MM.1S (cell line): ENCODE results near the gene C3orf62.
"Not testable (repeated sequence)": the region's sequence is repeated elsewhere in the genome, so short reads cannot be mapped to it uniquely, and the experiment has no call there.

Experiments used
- DNase-seq: peaks from one replicate; pipeline ENCODE4 v3.0.0-alpha.2; 2015
- H2AFZ ChIP-seq: fragments of 300-600 bp; sonication (generic); 2 replicates; pipeline ENCODE4 v1.6.0; 2016; ENCODE audit warnings: antibody characterized with exemption, low read length
- H3F3A ChIP-seq: fragments of 300-600 bp; sonication (generic); 2 replicates; pipeline ENCODE4 v1.6.1; 2016; ENCODE audit warnings: mild to moderate bottlenecking, antibody characterized with exemption, low read length, moderate library complexity, mixed read lengths; ENCODE audit not compliant: insufficient read depth
- H3K27ac ChIP-seq: fragments of 300-600 bp; sonication (generic); 2 replicates; pipeline ENCODE4 v1.5.1; 2016; ENCODE audit warnings: mild to moderate bottlenecking, low read length
- H3K27me3 ChIP-seq: fragments of 300-600 bp; sonication (generic); replicated peaks from 2 replicates; pipeline ENCODE4 v1.6.0; 2016; ENCODE audit warnings: low read length; ENCODE audit not compliant: insufficient read depth
- H3K36me3 ChIP-seq: fragments of 300-600 bp; sonication (generic); replicated peaks from 2 replicates; pipeline ENCODE4 v1.6.1; 2016; ENCODE audit warnings: mild to moderate bottlenecking, low read length, mixed read lengths; ENCODE audit not compliant: insufficient read depth
- H3K4me1 ChIP-seq: fragments of 300-600 bp; sonication (generic); 2 replicates; pipeline ENCODE4 v1.6.1; 2016; ENCODE audit warnings: low read length, mixed read lengths
- H3K4me2 ChIP-seq: fragments of 300-600 bp; sonication (generic); 2 replicates; pipeline ENCODE4 v1.6.0; 2016; ENCODE audit warnings: low read depth, low read length
- H3K4me3 ChIP-seq: fragments of 300-600 bp; sonication (generic); 2 replicates; pipeline ENCODE4 v1.5.1; 2016; ENCODE audit warnings: low read length, mixed read lengths
- H3K79me2 ChIP-seq: fragments of 300-600 bp; sonication (generic); 2 replicates; pipeline ENCODE4 v1.6.1; 2016; ENCODE audit warnings: mixed run types, low read length, mixed read lengths
- H3K9ac ChIP-seq: fragments of 300-600 bp; sonication (generic); 2 replicates; pipeline ENCODE4 v1.6.1; 2016; ENCODE audit warnings: low read length, mixed read lengths
- H3K9me2 ChIP-seq: fragments of 300-600 bp; sonication (generic); replicated peaks from 2 replicates; pipeline ENCODE4 v1.6.1; 2016; ENCODE audit warnings: mild to moderate bottlenecking, low read length, mixed read lengths; ENCODE audit not compliant: insufficient read depth
- H3K9me3 ChIP-seq: fragments of 300-600 bp; sonication (generic); replicated peaks from 2 replicates; pipeline ENCODE4 v1.6.1; 2016; ENCODE audit warnings: mild to moderate bottlenecking, low read length, mixed read lengths; ENCODE audit not compliant: insufficient read depth
- H4K20me1 ChIP-seq: fragments of 300-600 bp; sonication (generic); 2 replicates; pipeline ENCODE4 v1.6.1; 2016; ENCODE audit warnings: mild to moderate bottlenecking, low read length, moderate library complexity, mixed read lengths; ENCODE audit not compliant: insufficient read depth
- CTCF ChIP-seq: fragments of 300-600 bp; sonication (generic); IDR thresholded peaks from 2 replicates; pipeline ENCODE4 v1.5.1; 2016; ENCODE audit warnings: antibody characterized with exemption, low read length, mixed read lengths
- EZH2 ChIP-seq: fragments of 300-600 bp; sonication (generic); optimal IDR thresholded peaks from 2 replicates; pipeline ENCODE3; 2017; ENCODE audit warnings: low read depth, mild to moderate bottlenecking, antibody characterized with exemption, low read length, mixed read lengths
- EZH2phosphoT487 ChIP-seq: fragments of 300-600 bp; sonication (generic); IDR thresholded peaks from 2 replicates; pipeline ENCODE4 v1.6.1; 2018; ENCODE audit warnings: antibody characterized with exemption, low read length

Gene C3orf62

GRCh38 chr3:49238274-49239127 lies 38.5 kb downstream of the C3orf62 start:
- peak overlapping the region; percentile 47; the same call in 1 of the 2 replicates for H3K27ac ChIP-seq
- H3K9me3 ChIP-seq, result no peaks in the 10 kb centered on the region
- TF ChIP-seq EZH2, result no peak
- DNase-seq, result no peak
- no peaks in the 10 kb centered on the region for H3K36me3 ChIP-seq
- no peaks in the 10 kb centered on the region for H3K9me2 ChIP-seq
- no peaks in the 10 kb centered on the region for H3K4me1 ChIP-seq
- H3K79me2 ChIP-seq, result no peaks in the 10 kb centered on the region
- H4K20me1 ChIP-seq, result no peaks in the 10 kb centered on the region
- H3K27me3 ChIP-seq, result no peaks in the 10 kb centered on the region
- no peaks in the 10 kb centered on the region for H3F3A ChIP-seq
- H3K4me3 ChIP-seq, result no peak overlapping the region
- H2AFZ ChIP-seq, result peak overlapping the region; percentile 42; the same call in 1 of the 2 replicates
- no peak overlapping the region for H3K4me2 ChIP-seq
- H3K9ac ChIP-seq, result no peak overlapping the region

- H3K9me2 ChIP-seq, result no peaks in the 10 kb centered on the region
- no peaks in the 10 kb centered on the region for H3K27me3 ChIP-seq
- H3K4me3 ChIP-seq, result no peak overlapping the region
- H3K9ac ChIP-seq, result no peak overlapping the region
- no peak for TF ChIP-seq EZH2phosphoT487
- DNase-seq, result no peak
- H3K36me3 ChIP-seq, result no peaks in the 10 kb centered on the region
- no peaks in the 10 kb centered on the region for H3K9me3 ChIP-seq
- H4K20me1 ChIP-seq, result no peaks in the 10 kb centered on the region
- H2AFZ ChIP-seq, result no peak overlapping the region
- no peaks in the 10 kb centered on the region for H3K4me1 ChIP-seq
- no peaks in the 10 kb centered on the region for H3K79me2 ChIP-seq
- H3K27ac ChIP-seq, result no peak overlapping the region
- no peaks in the 10 kb centered on the region for H3F3A ChIP-seq
- no peak overlapping the region for H3K4me2 ChIP-seq
These were observed 39.7 kb downstream of the C3orf62 start for GRCh38 chr3:49237344-49237743.

GRCh38 chr3:49236226-49236625 lies 40.8 kb downstream of the C3orf62 start:
- TF ChIP-seq CTCF (no peak), EZH2phosphoT487 (no peak), EZH2 (no peak)
- Histone ChIP-seq H2AFZ (no peak overlapping the region), H3K27me3 (no peaks in the 10 kb centered on the region), H3K9me3 (no peaks in the 10 kb centered on the region), H4K20me1 (no peaks in the 10 kb centered on the region), H3K4me2 (no peak overlapping the region), H3K9me2 (no peaks in the 10 kb centered on the region), H3K79me2 (no peaks in the 10 kb centered on the region), H3K36me3 (no peaks in the 10 kb centered on the region), H3K27ac (no peak overlapping the region), H3F3A (no peaks in the 10 kb centered on the region), H3K9ac (no peak overlapping the region), H3K4me3 (no peak overlapping the region), H3K4me1 (no peaks in the 10 kb centered on the region)
- no peak for DNase-seq

GRCh38 chr3:49228817-49229216 lies 48.2 kb downstream of the C3orf62 start:
- H3K27me3 ChIP-seq, DNase-seq, H3K4me3 ChIP-seq, H3K79me2 ChIP-seq, H3K9me3 ChIP-seq, H3K36me3 ChIP-seq, H3K9me2 ChIP-seq, H4K20me1 ChIP-seq, H2AFZ ChIP-seq, H3K4me2 ChIP-seq, H3K27ac ChIP-seq, H3K9ac ChIP-seq, H3K4me1 ChIP-seq, H3F3A ChIP-seq: not testable (repeated sequence)
